Measurements from ENCODE around the gene CACNA1I.
A peak's percentile ranks its signal among the peaks of the same experiment; 100 is the strongest.

CACNA1I gene

GRCh38 chr22:39554151-39554550 is 16.4 kb upstream of the CACNA1I start:
- no peak for DNase-seq
- H3K4me1 Mint-ChIP-seq: peaks cover 28% of the 10 kb centered on the region
- TF ChIP-seq CTCF (IDR thresholded peaks at IDR 0.05): no peak
- H3K9me3 Mint-ChIP-seq: no peaks in the 10 kb centered on the region
- no peaks in the 10 kb centered on the region for H3K36me3 Mint-ChIP-seq (ENCODE audit: low read depth)
- H3K27me3 Mint-ChIP-seq (ENCODE audit: low read depth, poor library complexity): peaks cover 53% of the 10 kb centered on the region
- no peak overlapping the region for H3K27ac Mint-ChIP-seq
- H3K4me3 Mint-ChIP-seq: no peak overlapping the region

GRCh38 chr22:39556970-39557841 is 13.3 kb upstream of the CACNA1I start:
- H3K36me3 Mint-ChIP-seq (ENCODE audit: low read depth): no peaks in the 10 kb centered on the region
- H3K9me3 Mint-ChIP-seq: no peaks in the 10 kb centered on the region
- H3K4me3 Mint-ChIP-seq: peak overlapping the region; percentile 81
- peaks cover 54% of the 10 kb centered on the region for H3K27me3 Mint-ChIP-seq (ENCODE audit: low read depth, poor library complexity)
- TF ChIP-seq CTCF (IDR thresholded peaks at IDR 0.05): no peak
- H3K27ac Mint-ChIP-seq: no peak overlapping the region
- peak; percentile 68 for DNase-seq
- peaks cover 39% of the 10 kb centered on the region for H3K4me1 Mint-ChIP-seq

- Mint-ChIP-seq H3K9me3 (no peaks in the 10 kb centered on the region), H3K27ac (no peak overlapping the region), H3K4me3 (peak overlapping the region; percentile 77), H3K4me1 (peaks cover 31% of the 10 kb centered on the region), H3K27me3 (ENCODE audit: low read depth, poor library complexity) (peaks cover 50% of the 10 kb centered on the region), H3K36me3 (ENCODE audit: low read depth) (no peaks in the 10 kb centered on the region)
- DNase-seq: peak; percentile 51
- TF ChIP-seq CTCF (IDR thresholded peaks at IDR 0.05): no peak
Measured at GRCh38 chr22:39558254-39558727, 12.3 kb upstream of the CACNA1I start.

DNA sequence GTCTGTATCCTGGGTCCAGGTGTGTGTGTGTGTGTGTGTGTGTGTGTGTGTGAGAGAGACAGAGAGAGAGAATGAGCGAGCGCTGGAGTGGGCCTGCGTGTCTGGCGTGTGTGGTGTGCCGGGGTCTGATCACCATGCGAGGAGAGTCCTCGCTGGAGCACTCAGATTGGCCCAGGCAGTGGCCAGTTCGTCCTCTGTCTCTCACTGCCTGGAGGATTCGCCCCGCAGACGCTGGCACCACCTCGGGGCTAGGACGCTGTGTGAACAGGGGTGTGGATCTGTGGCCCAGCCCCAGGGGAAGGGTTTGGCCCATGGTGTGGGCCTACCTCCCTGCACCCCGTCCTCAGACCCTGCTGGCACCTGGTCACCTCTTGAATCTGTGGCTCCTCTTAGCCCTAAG is 11.6 kb upstream of the CACNA1I start:
- TF ChIP-seq CTCF (IDR thresholded peaks at IDR 0.05): no peak
- H3K36me3 Mint-ChIP-seq (ENCODE audit: low read depth): no peaks in the 10 kb centered on the region
- no peaks in the 10 kb centered on the region for H3K9me3 Mint-ChIP-seq
- H3K27ac Mint-ChIP-seq: no peak overlapping the region
- DNase-seq: no peak
- peaks cover 29% of the 10 kb centered on the region for H3K4me1 Mint-ChIP-seq
- peaks cover 46% of the 10 kb centered on the region for H3K27me3 Mint-ChIP-seq (ENCODE audit: low read depth, poor library complexity)
- peak overlapping the region; percentile 68 for H3K4me3 Mint-ChIP-seq

DNA sequence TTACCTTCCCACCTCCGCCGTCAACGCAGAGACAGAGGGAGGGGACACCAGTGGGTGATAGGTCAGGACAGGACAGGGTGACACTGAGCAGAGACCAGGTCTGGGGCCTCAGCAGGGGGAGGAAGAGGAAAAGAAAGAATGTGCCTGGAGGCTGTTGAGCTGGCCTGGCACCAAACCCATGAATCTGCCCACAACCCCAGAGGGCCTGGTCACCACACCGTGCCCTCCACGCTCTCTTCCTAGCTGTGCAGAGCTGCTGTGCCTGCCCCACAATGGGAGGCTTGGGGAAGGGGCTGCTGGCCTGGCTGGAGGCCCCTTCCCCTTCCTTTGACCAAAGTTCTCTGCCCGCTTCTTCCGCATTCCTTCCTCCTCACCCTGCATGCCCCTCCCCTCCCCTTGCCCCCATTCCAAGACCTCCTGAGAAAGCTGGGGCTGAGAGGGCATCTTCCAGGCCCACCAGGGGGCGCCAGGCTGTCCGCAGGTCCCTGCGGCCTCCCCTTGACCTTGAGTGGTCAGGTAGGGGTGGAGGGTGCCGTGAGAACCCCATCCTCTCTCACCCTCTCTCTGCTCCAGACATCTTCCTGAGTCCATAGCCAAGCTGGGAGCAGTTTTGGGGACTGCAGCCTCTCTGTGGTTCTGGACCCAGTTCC is 11.0 kb upstream of the CACNA1I start:
- Mint-ChIP-seq H3K4me3 (peak overlapping the region; percentile 68), H3K9me3 (no peaks in the 10 kb centered on the region), H3K27me3 (ENCODE audit: low read depth, poor library complexity) (peaks cover 42% of the 10 kb centered on the region), H3K27ac (no peak overlapping the region), H3K4me1 (peaks cover 23% of the 10 kb centered on the region), H3K36me3 (ENCODE audit: low read depth) (no peaks in the 10 kb centered on the region)
- DNase-seq: peak; percentile 58
- peak; percentile 52 for TF ChIP-seq CTCF (IDR thresholded peaks at IDR 0.05)
